HG03469 (cell line): ENCODE measurements around the gene MGAT5B.

Experiments used
- ATAC-seq: cut with Tn5 transposase; IDR thresholded peaks from one replicate; pipeline ENCODE4 v1.9.1; 2021; ENCODE audit warnings: mild to moderate bottlenecking, moderate library complexity, moderate number of reproducible peaks; ENCODE audit not compliant: unreplicated experiment

MGAT5B gene

GRCh38 chr17:76996741-76997694 is 128.8 kb downstream of the MGAT5B start:
- no peak for ATAC-seq

DNA sequence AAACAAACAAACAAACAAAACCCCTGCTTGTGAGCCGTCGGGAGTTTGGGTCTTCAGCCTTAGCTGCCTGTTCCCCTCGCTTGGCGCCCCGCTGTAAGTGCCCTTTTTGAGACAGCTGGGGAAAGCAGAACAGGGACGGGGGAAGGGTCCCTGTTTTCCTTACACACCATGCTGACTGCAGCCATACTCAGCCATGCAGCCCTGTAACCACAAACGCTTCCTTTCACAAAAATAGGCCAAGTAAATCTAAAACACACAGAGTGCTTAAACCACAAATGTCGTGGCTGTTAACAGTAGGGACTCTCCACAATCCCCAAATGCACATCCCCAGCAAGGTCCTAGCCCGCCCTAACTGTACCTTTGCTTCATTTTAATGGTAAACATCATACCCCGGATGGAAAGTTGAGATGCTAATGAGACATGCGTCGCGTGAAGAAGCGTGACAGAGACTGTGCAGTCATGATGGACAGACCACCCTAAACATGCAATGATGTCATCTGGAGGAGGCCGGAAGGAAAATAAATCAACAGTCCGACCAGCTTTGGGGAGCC is 129.9 kb downstream of the MGAT5B start:
- ATAC-seq, result peak; percentile 31

DNA sequence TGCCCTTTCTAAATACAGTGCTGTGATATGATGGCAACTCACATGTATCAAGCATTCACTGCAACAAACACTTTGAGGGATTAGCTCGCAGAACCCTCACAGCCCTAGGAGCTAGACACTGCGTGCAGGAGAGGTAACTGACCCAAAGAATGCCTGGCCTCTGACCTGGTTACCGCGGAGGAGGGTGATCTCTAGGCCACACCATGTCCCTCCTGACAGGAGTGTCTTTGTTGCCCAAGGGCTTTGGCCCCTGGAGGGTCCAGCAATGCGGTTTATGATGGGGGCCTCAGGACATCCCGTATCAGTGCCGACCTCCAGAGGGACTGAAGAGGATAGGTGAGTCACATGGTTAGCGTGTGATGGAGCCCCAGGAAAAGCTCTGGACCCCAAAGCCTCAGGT is 130.6 kb downstream of the MGAT5B start:
- ATAC-seq, result no peak
